Panc1 (cell line): ENCODE data around the gene NAT10. TPM values are rescaled to one million over a fixed set of nuclear protein-coding genes. Genes with fewer than 3 reads are reported as not detected.
A peak's percentile ranks its signal among the peaks of the same experiment; 100 is the strongest.

Experiments used
- ATAC-seq: fragments of 200-7000 bp; cut with Tn5 transposase; 2 replicates; pipeline ENCODE4 v1.9.1; 2020; ENCODE audit warnings: mild to moderate bottlenecking, moderate library complexity
- BruUV-seq: library from RNA; stranded (reverse); fragments of 400-500 nt; replicated peaks from 2 replicates; lab custom pipeline; 2021; lab: Mats Ljungman, UMichigan
- CTCF ChIA-PET: fragments of 300-600 bp; sonication (Branson Sonifier 250); formaldehyde crosslinking; loops from one replicate; lab custom pipeline; 2022; ENCODE audit warnings: antibody characterized with exemption; lab: Charles Lee
- POLR2A ChIA-PET: fragments of 300-600 bp; sonication (Branson Sonifier 250); formaldehyde crosslinking; loops from one replicate; lab custom pipeline; 2022; ENCODE audit warnings: antibody characterized with exemption; lab: Charles Lee
- DNase-seq: peaks from one replicate; pipeline ENCODE4 v3.0.0-alpha.2; 2010; ENCODE audit warnings: low read depth, low spot score
- H3K27ac ChIP-seq: 2 replicates; pipeline ENCODE4 v1.5.1; 2011; ENCODE audit warnings: mild to moderate bottlenecking, low read length, inconsistent platforms
- H3K27me3 ChIP-seq: fragments of 200-500 bp; sonication (Bioruptor generic); 2 replicates; pipeline ENCODE4 v1.6.0; 2014; ENCODE audit warnings: low read length, inconsistent platforms; ENCODE audit not compliant: control insufficient read depth, insufficient read depth
- H3K36me3 ChIP-seq: fragments of 200-500 bp; sonication (Bioruptor generic); 2 replicates; pipeline ENCODE4 v1.5.1; 2014; ENCODE audit warnings: inconsistent platforms, mild to moderate bottlenecking, low read length, moderate library complexity; ENCODE audit not compliant: control insufficient read depth, insufficient read depth
- H3K4me1 ChIP-seq: 2 replicates; pipeline ENCODE4 v1.5.1; 2011; ENCODE audit warnings: inconsistent platforms, mild to moderate bottlenecking, low read length, moderate library complexity; ENCODE audit not compliant: control insufficient read depth, insufficient read depth
- H3K4me3 ChIP-seq, 2 experiments: 2 replicates each; pipeline ENCODE4 v1.5.1; 2011 to 2012; ENCODE audit warnings: low read depth in 2 of 2, low read length in 2 of 2, mild to moderate bottlenecking in 2 of 2, inconsistent platforms in 1 of 2, moderate library complexity in 1 of 2
- H3K9me3 ChIP-seq: fragments of 200-500 bp; sonication (Bioruptor generic); 2 replicates; pipeline ENCODE4 v1.5.1; 2014; ENCODE audit warnings: low read depth, mild to moderate bottlenecking, inconsistent platforms, low read length, moderate library complexity; ENCODE audit not compliant: control insufficient read depth, insufficient read depth
- CTCF ChIP-seq: fragments of 450-650 bp; IDR thresholded peaks from 2 replicates; pipeline ENCODE4 v1.5.1; 2017; ENCODE audit warnings: mild to moderate bottlenecking
- POLR2AphosphoS5 ChIP-seq: IDR thresholded peaks from 2 replicates; pipeline ENCODE4 v1.6.1; 2012; ENCODE audit warnings: mild to moderate bottlenecking, low read depth, low read length, moderate library complexity
- REST ChIP-seq, 2 experiments: IDR thresholded peaks; 2 replicates each; pipeline ENCODE4 v1.6.1; 2011 to 2012; ENCODE audit warnings: low read depth in 2 of 2, control low read depth in 1 of 2, low read length in 1 of 2, mild to moderate bottlenecking in 1 of 2, moderate library complexity in 1 of 2; ENCODE audit not compliant: insufficient read depth in 1 of 2
- SIN3A ChIP-seq: IDR thresholded peaks from 2 replicates; pipeline ENCODE4 v1.6.1; 2012; ENCODE audit warnings: low read depth, mild to moderate bottlenecking, low read length, moderate library complexity, borderline replicate concordance; ENCODE audit not compliant: insufficient read depth
- TCF7L2 ChIP-seq: IDR thresholded peaks from 2 replicates; pipeline ENCODE4 v1.6.1; 2011; ENCODE audit warnings: mild to moderate bottlenecking, low read depth, low read length, inconsistent platforms
- in situ Hi-C: cut with HindIII; loops from 2 replicates; pipeline ENCODE4 v1.10.0; 2016; ENCODE audit warnings: low sequenced_read_pairs, low pct_unique_long_range_greater_than_20kb
- intact Hi-C: fragments of 100-400 bp; cut with micrococcal nuclease; formaldehyde crosslinking; loops from one replicate; pipeline ENCODE4 v1.10.0; 2022; ENCODE audit not compliant: unreplicated experiment
- total RNA-seq: library from RNA; stranded (reverse); gene quantifications from one replicate; pipeline ENCODE4 v1.2.1, GENCODE V29; 2021; ENCODE audit not compliant: unreplicated experiment

Gene NAT10
- total RNA-seq, 1 experiment from 2014 or later = 64.9 TPM

GRCh38 chr11:34149786-34150185, 44.4 kb downstream of the NAT10 start:
- ATAC-seq (peak; percentile 62), DNase-seq (no peak)
- Histone ChIP-seq H3K9me3 (no peaks in the 10 kb centered on the region), H3K36me3 (peaks cover 19% of the 10 kb centered on the region), H3K27me3 (no peaks in the 10 kb centered on the region), H3K27ac (no peak overlapping the region), H3K4me1 (peaks cover 25% of the 10 kb centered on the region), H3K4me3 (no peak overlapping the region)
- TF ChIP-seq CTCF (no peak; the same call in 1 of the 2 replicates), TCF7L2 (no peak), POLR2AphosphoS5 (no peak), SIN3A (no peak), REST (IDR thresholded peaks at IDR 0.05; ENCODE audit: insufficient read depth in 1 of 2, low read depth in 2 of 2, low read length in 1 of 2) (no peak)
- POLR2A ChIA-PET = no interaction called here
- intact Hi-C loops = loop anchor here (10.0 kb wide), 1 partner anchor 345 kb away; no protein-coding TSS in a partner anchor
- BruUV-seq = no TSS peak
- in situ Hi-C loops = no loop called here
- CTCF ChIA-PET = interaction anchor here (0.6 kb wide), 3 partner anchors 24 to 523 kb away, joined by 3 to 4 read pairs (median 3); no protein-coding TSS in a partner anchor

- no TSS peak for BruUV-seq
- no peak overlapping the region for H3K4me3 ChIP-seq
- ChIA-PET CTCF (interaction anchor here (0.6 kb wide), 2 partner anchors 32 to 522 kb away, joined by 3 read pairs; no protein-coding TSS in a partner anchor), POLR2A (interaction anchor here (0.6 kb wide), 1 partner anchor 16 kb away, joined by 3 read pairs; no protein-coding TSS in a partner anchor)
- peaks cover 15% of the 10 kb centered on the region for H3K36me3 ChIP-seq
- H3K4me1 ChIP-seq = peaks cover 33% of the 10 kb centered on the region
- H3K27me3 ChIP-seq = no peaks in the 10 kb centered on the region
- DNase-seq (no peak), ATAC-seq (no peak)
- no peaks in the 10 kb centered on the region for H3K9me3 ChIP-seq
- no peak overlapping the region for H3K27ac ChIP-seq
- in situ Hi-C loops (no loop called here), intact Hi-C loops (loop anchor here (10.0 kb wide), 1 partner anchor 344 kb away; no protein-coding TSS in a partner anchor)
- TF ChIP-seq CTCF (no peak), SIN3A (no peak), POLR2AphosphoS5 (no peak), TCF7L2 (no peak), REST (IDR thresholded peaks at IDR 0.05; ENCODE audit: insufficient read depth in 1 of 2, low read depth in 2 of 2, low read length in 1 of 2) (no peak)
Measured at GRCh38 chr11:34150494-34151151, 45.2 kb downstream of the NAT10 start.
